ENCODE results near the gene NUP214.
"Not testable (repeated sequence)": the region's sequence is repeated elsewhere in the genome, so short reads cannot be mapped to it uniquely, and the experiment has no call there.

The NUP214 gene

DNA sequence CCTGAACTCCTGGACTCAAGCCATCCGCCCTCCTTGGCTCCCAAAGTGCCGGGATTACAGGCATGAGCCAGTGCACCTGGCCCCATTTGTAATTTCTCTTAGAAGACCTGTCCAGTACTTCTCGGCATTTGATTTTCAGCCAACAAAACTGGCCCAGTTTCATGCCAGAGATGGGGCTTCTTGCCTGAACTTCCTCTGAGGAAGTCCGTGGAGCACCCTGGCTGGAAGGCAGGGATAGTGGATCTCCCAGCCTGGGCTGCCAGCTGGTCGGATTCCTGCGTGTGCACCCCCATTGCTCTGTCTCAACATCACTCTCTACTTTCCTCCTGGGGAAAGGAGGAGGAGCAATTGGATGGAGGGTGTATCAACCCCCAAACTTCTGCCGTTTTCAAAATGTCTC is 111.9 kb downstream of the NUP214 start:
- Histone ChIP-seq H3K4me1 (ENCODE audit: control insufficient read depth in 2 of 2, insufficient read depth in 2 of 2, low read length in 2 of 2) (peaks cover 11 to 16% of the 10 kb centered on the region in 2 donors), H3K9me3 (ENCODE audit: control insufficient read depth in 2 of 2, low read length in 2 of 2) (no peaks in the 10 kb centered on the region), H3K4me3 (ENCODE audit: low read length in 2 of 2) (no peak overlapping the region), H3K36me3 (ENCODE audit: control insufficient read depth in 2 of 2, insufficient read depth in 2 of 2, low read length in 2 of 2) (peaks cover 11 to 22% of the 10 kb centered on the region in 2 donors), H3K9ac (ENCODE audit: low read depth in 1 of 2, low read length in 2 of 2) (no peak overlapping the region), H3K27ac (ENCODE audit: low read depth in 2 of 2, low read length in 2 of 2) (no peak overlapping the region), H3K27me3 (ENCODE audit: control insufficient read depth in 2 of 2, insufficient read depth in 2 of 2, low read length in 2 of 2) (peaks cover 0 to 2% of the 10 kb centered on the region in 2 donors)

DNA sequence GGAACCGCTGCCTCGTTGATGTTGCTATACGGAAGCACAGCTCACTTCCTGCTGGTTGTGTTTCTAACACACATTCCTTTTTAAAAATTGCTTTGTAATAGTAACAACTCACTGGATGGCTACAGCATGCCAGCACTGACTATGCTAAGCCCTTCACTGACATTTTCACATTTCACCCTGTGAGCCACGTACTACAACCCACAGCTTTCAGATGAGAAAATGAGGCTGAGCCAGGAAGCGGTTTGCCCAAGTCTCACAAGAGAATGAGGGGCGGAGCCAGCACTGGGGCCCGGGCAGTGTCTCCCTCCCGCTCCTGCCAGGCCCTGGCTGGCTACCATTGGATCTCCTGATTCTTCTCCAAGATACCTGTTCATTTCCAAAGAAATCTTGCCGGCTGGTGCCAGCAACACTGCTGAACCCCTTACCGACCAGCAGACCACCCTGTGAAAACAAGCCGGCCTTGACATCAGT is 112.6 kb downstream of the NUP214 start:
- Histone ChIP-seq H3K4me1 (ENCODE audit: control insufficient read depth in 2 of 2, insufficient read depth in 2 of 2, low read length in 2 of 2) (peaks cover 11 to 16% of the 10 kb centered on the region in 2 donors), H3K27me3 (ENCODE audit: control insufficient read depth in 2 of 2, insufficient read depth in 2 of 2, low read length in 2 of 2) (peaks cover 0 to 2% of the 10 kb centered on the region in 2 donors), H3K9ac (ENCODE audit: low read depth in 1 of 2, low read length in 2 of 2) (peak overlapping the region; percentile 36 to 61), H3K27ac (ENCODE audit: low read depth in 2 of 2, low read length in 2 of 2) (peak overlapping the region; percentile 29 to 54), H3K4me3 (ENCODE audit: low read length in 2 of 2) (peak overlapping the region; percentile 44 to 59), H3K36me3 (ENCODE audit: control insufficient read depth in 2 of 2, insufficient read depth in 2 of 2, low read length in 2 of 2) (peaks cover 11 to 19% of the 10 kb centered on the region in 2 donors), H3K9me3 (ENCODE audit: control insufficient read depth in 2 of 2, low read length in 2 of 2) (no peaks in the 10 kb centered on the region)

DNA sequence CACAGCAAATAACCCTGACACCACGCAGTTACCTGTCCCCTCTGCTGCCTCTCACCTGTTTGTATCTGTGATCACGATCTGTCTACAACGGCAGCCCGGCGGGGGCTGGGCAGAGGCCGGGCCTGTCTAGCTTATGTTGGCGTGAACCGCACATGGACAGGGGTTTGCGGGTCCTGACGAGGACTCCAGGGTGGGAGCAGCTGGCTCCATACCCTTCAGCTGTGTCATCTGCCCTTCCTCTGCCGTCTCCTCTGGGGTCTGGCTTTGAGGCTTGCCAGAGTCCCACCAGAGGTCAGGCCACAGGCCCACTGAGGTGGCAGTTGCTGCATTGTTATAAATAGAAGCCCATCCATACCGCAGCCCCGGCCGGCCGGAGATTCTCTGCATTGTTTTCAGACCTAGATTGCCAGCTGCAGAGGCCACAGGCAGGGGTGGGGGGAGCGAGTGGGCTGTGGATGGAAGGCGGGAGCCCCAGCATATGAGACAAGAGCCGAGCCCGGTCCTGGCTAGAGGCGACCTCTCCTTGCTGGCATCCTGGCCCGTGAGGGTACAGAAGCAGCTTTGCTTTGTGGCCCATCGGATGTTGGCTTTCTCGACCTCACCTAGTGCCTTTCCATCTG is 113.1 kb downstream of the NUP214 start:
- peak overlapping the region in 1 of 2 donors; percentile 54 for H3K27ac ChIP-seq (ENCODE audit: low read depth in 2 of 2, low read length in 2 of 2)
- peaks cover 6 to 16% of the 10 kb centered on the region in 2 donors for H3K36me3 ChIP-seq (ENCODE audit: control insufficient read depth in 2 of 2, insufficient read depth in 2 of 2, low read length in 2 of 2)
- peak overlapping the region; percentile 36 to 61 for H3K9ac ChIP-seq (ENCODE audit: low read depth in 1 of 2, low read length in 2 of 2)
- peaks cover 11 to 16% of the 10 kb centered on the region in 2 donors for H3K4me1 ChIP-seq (ENCODE audit: control insufficient read depth in 2 of 2, insufficient read depth in 2 of 2, low read length in 2 of 2)
- H3K4me3 ChIP-seq (ENCODE audit: low read length in 2 of 2) = peak overlapping the region in 1 of 2 donors; percentile 59
- H3K27me3 ChIP-seq (ENCODE audit: control insufficient read depth in 2 of 2, insufficient read depth in 2 of 2, low read length in 2 of 2) = peaks cover 0 to 2% of the 10 kb centered on the region in 2 donors
- H3K9me3 ChIP-seq (ENCODE audit: control insufficient read depth in 2 of 2, low read length in 2 of 2) = no peaks in the 10 kb centered on the region

DNA sequence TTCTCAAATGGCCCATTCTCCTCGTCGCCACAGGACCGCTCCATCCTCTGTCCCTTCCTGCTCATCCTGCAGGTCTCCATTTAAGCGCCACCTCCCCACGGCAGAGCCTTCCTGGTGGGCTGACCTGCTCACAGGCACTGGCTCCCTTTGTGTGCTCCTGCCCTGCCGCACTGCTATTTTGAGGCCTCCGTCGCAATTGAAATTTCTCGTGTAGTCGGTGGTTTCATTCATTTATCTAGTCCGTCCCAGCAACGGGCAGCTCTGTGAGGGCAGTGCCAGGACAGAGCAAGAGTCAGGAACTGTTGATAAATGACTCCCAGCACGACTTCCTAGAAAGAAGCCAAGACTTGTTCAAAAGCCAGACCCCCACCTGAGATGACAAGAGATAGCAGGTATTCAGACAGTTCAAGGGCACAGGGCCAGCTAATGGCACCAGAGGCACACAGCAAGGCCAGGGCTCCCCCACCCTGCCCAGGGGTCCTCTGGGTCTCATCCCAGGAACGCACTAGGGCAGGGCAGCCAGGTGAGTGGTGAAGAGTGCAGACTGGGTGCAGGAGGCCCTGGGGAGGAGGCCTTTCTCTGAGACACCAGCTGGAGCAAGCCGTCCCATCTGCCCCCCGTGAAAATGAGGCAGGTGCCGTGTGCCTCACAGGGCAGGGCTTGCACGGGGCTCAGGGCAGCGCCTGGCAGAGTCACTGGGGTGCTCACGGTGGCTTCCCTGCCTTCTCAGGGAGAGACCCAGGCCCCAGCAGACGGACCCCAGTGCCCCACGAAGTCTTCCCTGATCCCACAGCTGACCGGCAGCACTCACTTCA is 114.0 kb downstream of the NUP214 start:
- Histone ChIP-seq H3K4me1 (ENCODE audit: control insufficient read depth in 2 of 2, insufficient read depth in 2 of 2, low read length in 2 of 2) (peaks cover 11 to 16% of the 10 kb centered on the region in 2 donors), H3K9me3 (ENCODE audit: control insufficient read depth in 2 of 2, low read length in 2 of 2) (no peaks in the 10 kb centered on the region), H3K36me3 (ENCODE audit: control insufficient read depth in 2 of 2, insufficient read depth in 2 of 2, low read length in 2 of 2) (peaks cover 0 to 7% of the 10 kb centered on the region in 2 donors), H3K4me3 (ENCODE audit: low read length in 2 of 2) (no peak overlapping the region), H3K9ac (ENCODE audit: low read depth in 1 of 2, low read length in 2 of 2) (no peak overlapping the region), H3K27ac (ENCODE audit: low read depth in 2 of 2, low read length in 2 of 2) (no peak overlapping the region), H3K27me3 (ENCODE audit: control insufficient read depth in 2 of 2, insufficient read depth in 2 of 2, low read length in 2 of 2) (peaks cover 0 to 2% of the 10 kb centered on the region in 2 donors)

DNA sequence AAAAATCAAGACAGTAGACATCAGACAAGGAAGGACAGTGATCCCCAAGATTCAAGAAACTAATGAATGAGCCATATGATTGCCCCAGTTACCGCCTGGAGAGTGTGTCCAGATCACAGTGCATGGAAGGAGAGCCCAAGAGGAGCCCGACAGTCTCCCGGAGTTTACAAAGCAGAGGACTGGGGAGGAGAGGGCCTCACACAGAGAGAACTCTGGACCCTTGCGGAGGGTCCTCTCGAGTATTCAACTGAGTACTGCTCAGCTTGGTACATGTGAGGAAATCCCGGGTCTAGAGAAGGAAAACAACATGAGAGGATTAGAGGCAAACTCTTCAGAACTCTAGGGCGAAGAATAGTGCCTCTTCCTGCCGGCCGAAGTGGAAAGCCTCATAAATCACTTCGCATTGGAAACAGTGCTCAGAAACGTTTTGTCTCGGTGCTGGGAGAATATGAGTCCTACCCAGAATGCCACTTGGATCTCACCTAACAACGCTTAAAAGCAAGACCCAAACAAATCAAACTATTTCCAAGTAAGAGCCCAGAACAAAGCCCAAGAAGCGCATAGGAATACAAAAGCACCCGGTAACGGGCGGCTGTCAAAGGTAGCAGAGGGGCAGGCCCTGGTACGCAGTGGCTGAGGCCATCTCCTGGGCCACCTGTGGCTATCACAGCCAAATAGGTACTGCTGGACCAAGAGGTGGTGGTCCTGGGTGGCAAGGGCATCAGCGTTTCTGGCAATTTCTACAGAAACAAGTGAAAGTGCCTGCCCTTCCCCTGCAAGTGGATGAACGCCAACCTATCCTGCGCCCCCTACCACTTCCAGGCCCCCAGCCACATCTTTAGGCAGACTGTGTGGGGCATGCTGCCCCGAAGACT is 114.9 kb downstream of the NUP214 start:
- no peak overlapping the region for H3K4me3 ChIP-seq (ENCODE audit: low read length in 2 of 2)
- H3K27me3 ChIP-seq (ENCODE audit: control insufficient read depth in 2 of 2, insufficient read depth in 2 of 2, low read length in 2 of 2) = peaks cover 0 to 2% of the 10 kb centered on the region in 2 donors
- H3K27ac ChIP-seq (ENCODE audit: low read depth in 2 of 2, low read length in 2 of 2) = no peak overlapping the region
- peaks cover 11 to 16% of the 10 kb centered on the region in 2 donors for H3K4me1 ChIP-seq (ENCODE audit: control insufficient read depth in 2 of 2, insufficient read depth in 2 of 2, low read length in 2 of 2)
- H3K9ac ChIP-seq (ENCODE audit: low read depth in 1 of 2, low read length in 2 of 2) = no peak overlapping the region
- no peaks in the 10 kb centered on the region for H3K36me3 ChIP-seq (ENCODE audit: control insufficient read depth in 2 of 2, insufficient read depth in 2 of 2, low read length in 2 of 2)
- no peaks in the 10 kb centered on the region for H3K9me3 ChIP-seq (ENCODE audit: control insufficient read depth in 2 of 2, low read length in 2 of 2)

DNA sequence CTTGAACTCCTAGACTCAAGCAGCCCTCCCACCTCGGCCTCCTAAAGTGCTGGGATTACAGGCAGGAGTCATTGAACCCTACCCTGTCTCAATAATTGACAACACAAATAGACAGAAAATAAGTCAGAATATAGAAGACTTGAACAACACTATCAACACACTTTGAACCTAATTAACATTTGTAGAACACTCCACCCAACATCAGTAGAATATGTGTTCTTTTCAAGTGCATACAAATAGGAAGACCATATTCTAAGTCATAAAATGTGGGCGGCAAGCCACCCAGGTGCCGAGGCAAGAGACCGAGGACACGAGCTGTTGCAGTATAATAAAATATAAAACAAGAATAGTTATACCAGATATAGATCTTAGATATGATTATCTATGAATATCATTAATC is 118.9 kb downstream of the NUP214 start:
- H3K27ac ChIP-seq (ENCODE audit: low read depth in 2 of 2, low read length in 2 of 2); H3K4me3 ChIP-seq (ENCODE audit: low read length in 2 of 2); H3K4me1 ChIP-seq (ENCODE audit: control insufficient read depth in 2 of 2, insufficient read depth in 2 of 2, low read length in 2 of 2); H3K36me3 ChIP-seq (ENCODE audit: control insufficient read depth in 2 of 2, insufficient read depth in 2 of 2, low read length in 2 of 2); H3K9ac ChIP-seq (ENCODE audit: low read depth in 1 of 2, low read length in 2 of 2); H3K9me3 ChIP-seq (ENCODE audit: control insufficient read depth in 2 of 2, low read length in 2 of 2); H3K27me3 ChIP-seq (ENCODE audit: control insufficient read depth in 2 of 2, insufficient read depth in 2 of 2, low read length in 2 of 2): not testable (repeated sequence)

DNA sequence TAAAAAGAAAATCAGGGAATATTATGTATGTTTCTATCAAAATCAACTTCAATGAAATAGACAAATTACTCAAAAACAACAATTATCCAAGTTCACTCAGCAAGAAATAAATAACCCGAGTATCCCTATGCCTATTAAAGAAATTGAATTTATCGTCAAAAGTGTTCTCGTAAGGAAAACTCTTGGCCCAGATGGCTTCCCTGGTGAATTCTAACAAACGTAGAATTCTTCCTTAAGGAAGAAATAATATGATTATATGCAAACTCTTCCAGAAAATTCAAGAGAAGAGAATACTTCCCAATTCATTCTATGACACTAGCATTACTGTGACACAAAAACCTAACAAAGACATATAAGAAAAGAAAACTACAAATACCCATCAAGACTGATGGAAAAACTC is 121.2 kb downstream of the NUP214 start:
- H3K27ac ChIP-seq (ENCODE audit: low read depth in 2 of 2, low read length in 2 of 2) = no peak overlapping the region
- no peak overlapping the region for H3K9ac ChIP-seq (ENCODE audit: low read depth in 1 of 2, low read length in 2 of 2)
- no peaks in the 10 kb centered on the region for H3K27me3 ChIP-seq (ENCODE audit: control insufficient read depth in 2 of 2, insufficient read depth in 2 of 2, low read length in 2 of 2)
- H3K4me3 ChIP-seq (ENCODE audit: low read length in 2 of 2) = no peak overlapping the region
- H3K4me1 ChIP-seq (ENCODE audit: control insufficient read depth in 2 of 2, insufficient read depth in 2 of 2, low read length in 2 of 2) = no peaks in the 10 kb centered on the region
- no peaks in the 10 kb centered on the region for H3K36me3 ChIP-seq (ENCODE audit: control insufficient read depth in 2 of 2, insufficient read depth in 2 of 2, low read length in 2 of 2)
- H3K9me3 ChIP-seq (ENCODE audit: control insufficient read depth in 2 of 2, low read length in 2 of 2) = no peaks in the 10 kb centered on the region

DNA sequence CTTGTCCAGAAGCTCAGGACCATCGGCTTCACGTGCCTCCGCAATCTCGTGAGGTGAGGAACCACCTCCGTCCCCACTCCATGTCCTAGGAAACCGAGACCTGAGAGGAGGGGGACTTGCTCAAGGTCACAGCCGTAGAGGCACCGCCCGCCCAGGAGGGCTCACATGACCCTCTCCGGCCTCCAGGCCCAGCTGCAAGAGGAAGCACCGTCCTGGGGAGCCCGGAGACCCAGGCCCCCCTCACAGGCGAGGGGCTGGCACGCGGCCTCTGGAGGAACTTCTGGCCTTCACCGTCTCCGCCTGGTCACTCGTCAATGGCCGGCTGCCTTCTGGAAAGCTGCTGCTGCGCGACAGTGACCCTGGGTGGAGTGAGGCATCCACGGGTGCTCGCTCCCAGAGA is 126.7 kb downstream of the NUP214 start:
- peak overlapping the region; percentile 33 to 44 for H3K4me3 ChIP-seq (ENCODE audit: low read length in 2 of 2)
- peaks cover 7 to 19% of the 10 kb centered on the region in 2 donors for H3K4me1 ChIP-seq (ENCODE audit: control insufficient read depth in 2 of 2, insufficient read depth in 2 of 2, low read length in 2 of 2)
- H3K9me3 ChIP-seq (ENCODE audit: control insufficient read depth in 2 of 2, low read length in 2 of 2) = no peaks in the 10 kb centered on the region
- no peaks in the 10 kb centered on the region for H3K27me3 ChIP-seq (ENCODE audit: control insufficient read depth in 2 of 2, insufficient read depth in 2 of 2, low read length in 2 of 2)
- no peaks in the 10 kb centered on the region for H3K36me3 ChIP-seq (ENCODE audit: control insufficient read depth in 2 of 2, insufficient read depth in 2 of 2, low read length in 2 of 2)
- H3K27ac ChIP-seq (ENCODE audit: low read depth in 2 of 2, low read length in 2 of 2) = peak overlapping the region in 1 of 2 donors; percentile 77
- peak overlapping the region; percentile 32 to 48 for H3K9ac ChIP-seq (ENCODE audit: low read depth in 1 of 2, low read length in 2 of 2)

DNA sequence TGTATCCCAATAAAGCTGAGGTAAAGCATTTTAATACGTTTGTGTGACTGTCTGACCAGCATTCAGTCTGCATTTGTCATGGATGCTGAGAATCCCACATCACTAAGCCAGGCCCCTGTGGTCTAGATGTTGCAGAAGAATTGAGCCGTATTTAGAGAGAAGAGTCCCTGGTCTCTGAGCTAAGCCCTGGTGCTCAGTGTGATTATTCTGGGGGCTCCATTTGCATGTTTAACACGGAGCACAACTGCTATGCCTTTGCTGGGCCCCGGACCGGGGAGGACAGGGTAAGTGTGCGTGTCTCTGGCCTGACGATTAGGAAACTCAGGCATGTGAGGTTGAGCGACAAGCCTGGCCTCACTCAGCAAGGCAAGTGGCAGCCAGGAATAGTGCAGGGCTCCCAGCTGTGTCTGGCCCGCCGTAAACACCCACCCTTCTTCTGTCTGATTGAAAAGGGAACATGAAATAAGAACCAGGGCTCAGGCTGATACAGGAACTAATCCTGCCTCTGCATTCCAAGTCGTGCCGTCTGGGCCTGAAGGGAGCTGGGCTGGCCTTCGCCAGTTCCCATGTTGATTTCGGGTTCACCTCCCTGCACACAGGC is 128.6 kb downstream of the NUP214 start:
- H3K9ac ChIP-seq (ENCODE audit: low read depth in 1 of 2, low read length in 2 of 2) = no peak overlapping the region
- H3K4me1 ChIP-seq (ENCODE audit: control insufficient read depth in 2 of 2, insufficient read depth in 2 of 2, low read length in 2 of 2) = peaks cover 7 to 19% of the 10 kb centered on the region in 2 donors
- peak overlapping the region; percentile 20 to 38 for H3K27ac ChIP-seq (ENCODE audit: low read depth in 2 of 2, low read length in 2 of 2)
- H3K4me3 ChIP-seq (ENCODE audit: low read length in 2 of 2) = no peak overlapping the region
- H3K36me3 ChIP-seq (ENCODE audit: control insufficient read depth in 2 of 2, insufficient read depth in 2 of 2, low read length in 2 of 2) = no peaks in the 10 kb centered on the region
- no peaks in the 10 kb centered on the region for H3K9me3 ChIP-seq (ENCODE audit: control insufficient read depth in 2 of 2, low read length in 2 of 2)
- no peaks in the 10 kb centered on the region for H3K27me3 ChIP-seq (ENCODE audit: control insufficient read depth in 2 of 2, insufficient read depth in 2 of 2, low read length in 2 of 2)

Data from mucosa of rectum (tissue), 2 donors.